Rectal smooth muscle tissue (tissue), 1 donor: ENCODE results near the gene HDAC4.
A peak's percentile ranks its signal among the peaks of the same experiment; 100 is the strongest.

Experiments
- H3K27ac ChIP-seq: one replicate; pipeline ENCODE4 v1.7.0; 2013; ENCODE audit warnings: low read depth, low read length, inconsistent platforms
- H3K27me3 ChIP-seq: one replicate; pipeline ENCODE4 v1.7.0; 2013; ENCODE audit warnings: low read length; ENCODE audit not compliant: control insufficient read depth, insufficient read depth
- H3K36me3 ChIP-seq: one replicate; pipeline ENCODE4 v1.7.0; 2013; ENCODE audit warnings: low read length; ENCODE audit not compliant: control insufficient read depth, insufficient read depth
- H3K4me1 ChIP-seq: one replicate; pipeline ENCODE4 v1.7.0; 2013; ENCODE audit warnings: low read length; ENCODE audit not compliant: control insufficient read depth, insufficient read depth
- H3K4me3 ChIP-seq: one replicate; pipeline ENCODE4 v1.7.0; 2013; ENCODE audit warnings: low read length
- H3K9ac ChIP-seq: one replicate; pipeline ENCODE4 v1.7.0; 2013; ENCODE audit warnings: low read length

The HDAC4 gene

GRCh38 chr2:239200646-239201530 is 199.9 kb downstream of the HDAC4 start:
- Histone ChIP-seq H3K4me1 (peaks cover 15% of the 10 kb centered on the region), H3K27me3 (no peaks in the 10 kb centered on the region), H3K36me3 (peaks cover 9% of the 10 kb centered on the region), H3K4me3 (no peak overlapping the region), H3K9ac (no peak overlapping the region), H3K27ac (peak overlapping the region; percentile 62)

- Histone ChIP-seq H3K36me3 (peaks cover 9% of the 10 kb centered on the region), H3K9ac (no peak overlapping the region), H3K27me3 (no peaks in the 10 kb centered on the region), H3K27ac (peak overlapping the region; percentile 35), H3K4me1 (peaks cover 10% of the 10 kb centered on the region), H3K4me3 (no peak overlapping the region)
Observed at GRCh38 chr2:239199041-239199768, 201.6 kb downstream of the HDAC4 start.

- H3K27ac ChIP-seq: no peak overlapping the region
- peaks cover 10% of the 10 kb centered on the region for H3K4me1 ChIP-seq
- no peak overlapping the region for H3K4me3 ChIP-seq
- peaks cover 11% of the 10 kb centered on the region for H3K36me3 ChIP-seq
- no peak overlapping the region for H3K9ac ChIP-seq
- no peaks in the 10 kb centered on the region for H3K27me3 ChIP-seq
Observed at GRCh38 chr2:239198221-239198620, 202.6 kb downstream of the HDAC4 start.

GRCh38 chr2:239197146-239197545 is 203.7 kb downstream of the HDAC4 start:
- no peak overlapping the region for H3K4me3 ChIP-seq
- no peak overlapping the region for H3K27ac ChIP-seq
- H3K9ac ChIP-seq: no peak overlapping the region
- no peaks in the 10 kb centered on the region for H3K27me3 ChIP-seq
- peaks cover 8% of the 10 kb centered on the region for H3K4me1 ChIP-seq
- H3K36me3 ChIP-seq: peaks cover 11% of the 10 kb centered on the region

DNA sequence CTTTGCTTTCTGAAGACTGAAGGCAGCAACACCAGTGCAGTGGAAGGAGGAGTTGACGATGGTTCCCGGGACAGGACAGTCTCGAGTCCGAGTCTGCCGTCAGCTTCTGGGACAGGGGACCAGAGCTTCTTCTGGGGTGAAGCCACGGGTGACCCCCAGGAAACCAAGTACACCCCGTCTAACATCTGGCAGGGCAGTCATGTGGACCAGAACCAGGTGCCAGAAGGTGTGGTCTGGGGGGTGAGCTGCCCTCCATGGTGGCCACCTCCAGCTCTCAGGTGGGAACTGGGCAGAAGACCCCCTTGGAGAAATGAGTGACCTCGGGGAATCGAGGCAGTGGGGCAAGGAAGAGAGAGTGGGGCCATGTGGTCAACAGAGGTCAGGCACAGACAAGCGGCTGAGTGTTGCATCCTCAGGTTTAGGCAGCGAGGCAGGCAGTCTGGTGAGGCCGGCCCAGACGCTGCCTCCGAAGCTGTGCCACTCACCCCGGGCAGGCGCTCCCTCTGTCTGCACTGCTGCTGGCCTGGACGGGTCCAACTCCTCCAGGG is 204.3 kb downstream of the HDAC4 start:
- H3K36me3 ChIP-seq: peaks cover 11% of the 10 kb centered on the region
- H3K9ac ChIP-seq: no peak overlapping the region
- no peaks in the 10 kb centered on the region for H3K27me3 ChIP-seq
- peaks cover 4% of the 10 kb centered on the region for H3K4me1 ChIP-seq
- no peak overlapping the region for H3K4me3 ChIP-seq
- H3K27ac ChIP-seq: no peak overlapping the region

DNA sequence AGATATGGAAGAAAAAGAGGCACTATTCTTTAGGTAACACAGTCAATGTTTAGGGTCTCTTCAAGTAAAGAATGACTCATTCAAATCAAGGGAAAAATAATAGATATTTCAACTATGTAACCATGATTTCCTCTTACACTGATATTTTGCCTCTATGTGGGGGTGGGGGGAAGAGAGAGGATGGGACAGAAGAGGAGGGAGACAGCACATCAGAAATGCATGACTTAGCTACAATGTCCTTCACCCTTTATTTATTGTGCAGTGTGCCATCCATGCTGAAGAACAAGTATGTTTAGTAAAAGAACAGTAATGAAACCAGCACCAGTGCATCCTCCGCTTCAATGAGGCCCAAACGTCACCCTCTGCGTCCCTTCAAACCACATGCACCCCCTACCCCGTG is 204.8 kb downstream of the HDAC4 start:
- peaks cover 11% of the 10 kb centered on the region for H3K36me3 ChIP-seq
- H3K27ac ChIP-seq: no peak overlapping the region
- H3K4me3 ChIP-seq: no peak overlapping the region
- H3K9ac ChIP-seq: no peak overlapping the region
- H3K27me3 ChIP-seq: no peaks in the 10 kb centered on the region
- H3K4me1 ChIP-seq: peaks cover 2% of the 10 kb centered on the region

DNA sequence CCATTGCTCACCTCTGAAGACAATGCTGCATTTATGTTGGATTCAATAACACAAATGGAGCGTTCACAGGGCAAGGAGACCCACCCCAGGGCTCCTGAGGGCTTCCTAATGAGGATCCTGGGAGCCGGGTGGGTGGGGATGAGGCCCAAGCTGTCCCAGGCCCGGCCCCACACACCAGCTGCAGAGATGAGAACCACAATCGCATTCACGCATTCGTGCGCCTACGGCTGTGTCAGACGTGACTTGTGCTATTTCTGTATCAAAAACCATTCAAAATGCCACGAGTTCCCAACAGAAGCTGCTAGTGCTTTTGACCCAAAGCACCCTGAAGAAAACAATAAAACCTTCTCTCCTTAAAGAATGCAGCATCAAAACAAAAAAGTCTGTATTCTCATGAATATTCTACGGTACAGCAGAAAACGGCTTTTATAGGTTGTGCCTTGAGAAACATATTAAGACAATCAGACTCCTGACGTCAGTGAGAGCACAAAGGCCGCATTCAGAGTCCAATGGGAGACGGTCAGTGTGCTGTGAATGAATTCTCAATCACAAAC is 205.4 kb downstream of the HDAC4 start:
- no peaks in the 10 kb centered on the region for H3K27me3 ChIP-seq
- H3K9ac ChIP-seq: no peak overlapping the region
- H3K4me1 ChIP-seq: peaks cover 2% of the 10 kb centered on the region
- H3K27ac ChIP-seq: peak overlapping the region; percentile 10
- peaks cover 11% of the 10 kb centered on the region for H3K36me3 ChIP-seq
- no peak overlapping the region for H3K4me3 ChIP-seq

- Histone ChIP-seq H3K9ac (no peak overlapping the region), H3K27me3 (no peaks in the 10 kb centered on the region), H3K4me1 (no peaks in the 10 kb centered on the region), H3K36me3 (peaks cover 11% of the 10 kb centered on the region), H3K27ac (peak overlapping the region; percentile 10), H3K4me3 (no peak overlapping the region)
Observed at GRCh38 chr2:239194731-239195317, 206.0 kb downstream of the HDAC4 start.

DNA sequence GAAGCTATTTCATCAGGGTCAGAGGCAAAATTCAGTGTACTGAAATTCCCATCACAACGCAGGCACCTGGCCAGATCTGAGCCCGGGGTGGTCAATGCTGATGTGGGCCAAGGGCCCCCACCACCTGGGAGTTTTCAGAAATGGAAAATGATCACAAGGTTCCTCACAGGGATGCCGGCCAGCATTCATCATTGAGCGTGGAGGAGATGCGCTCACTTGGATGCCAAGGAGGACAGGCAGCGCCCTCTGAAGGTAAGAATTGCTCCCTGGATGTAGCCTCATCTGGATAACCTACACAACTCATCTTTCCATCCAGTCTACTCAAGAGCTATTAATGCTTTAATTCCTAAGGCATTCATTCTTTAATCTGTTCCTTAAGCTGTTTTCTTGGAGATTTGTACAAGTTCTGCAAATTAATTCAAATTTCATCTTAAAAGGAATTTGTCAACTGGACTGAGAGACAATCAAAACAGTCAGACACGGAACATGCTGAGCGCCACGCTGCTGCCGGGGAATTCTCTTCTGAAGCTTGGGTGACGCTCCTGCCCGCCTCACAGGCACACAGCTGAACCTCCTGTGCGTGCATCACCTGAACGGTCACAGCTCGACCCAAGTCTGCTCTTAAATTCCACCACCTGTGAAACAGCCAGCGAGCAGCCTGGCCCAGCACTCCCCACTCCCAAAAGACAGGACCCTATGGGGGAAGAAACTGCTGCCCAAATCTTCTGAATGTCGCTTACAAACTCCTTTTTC is 206.7 kb downstream of the HDAC4 start:
- Histone ChIP-seq H3K4me1 (no peaks in the 10 kb centered on the region), H3K4me3 (no peak overlapping the region), H3K27ac (no peak overlapping the region), H3K9ac (no peak overlapping the region), H3K27me3 (no peaks in the 10 kb centered on the region), H3K36me3 (peaks cover 14% of the 10 kb centered on the region)

GRCh38 chr2:239193401-239193811 is 207.4 kb downstream of the HDAC4 start:
- Histone ChIP-seq H3K9ac (no peak overlapping the region), H3K27ac (no peak overlapping the region), H3K27me3 (no peaks in the 10 kb centered on the region), H3K4me3 (no peak overlapping the region), H3K4me1 (no peaks in the 10 kb centered on the region), H3K36me3 (peaks cover 19% of the 10 kb centered on the region)

GRCh38 chr2:239192975-239193374 is 207.8 kb downstream of the HDAC4 start:
- peaks cover 20% of the 10 kb centered on the region for H3K36me3 ChIP-seq
- H3K4me3 ChIP-seq: no peak overlapping the region
- no peak overlapping the region for H3K27ac ChIP-seq
- H3K4me1 ChIP-seq: no peaks in the 10 kb centered on the region
- H3K9ac ChIP-seq: no peak overlapping the region
- no peaks in the 10 kb centered on the region for H3K27me3 ChIP-seq
